Activated CD4-positive, alpha-beta T cell treated with anti-CD3 and anti-CD28 coated beads for 1 hour (primary cell): ENCODE measurements around the gene SOS1.
"Not testable (repeated sequence)": the region's sequence is repeated elsewhere in the genome, so short reads cannot be mapped to it uniquely, and the experiment has no call there.

Source experiments
- DNase-seq: peaks from one replicate; pipeline ENCODE4 v3.0.0-alpha.2; 2020

The SOS1 gene

GRCh38 chr2:39138187-39138836 lies 17.5 kb upstream of the SOS1 start:
- DNase-seq: not testable (repeated sequence)

GRCh38 chr2:39136799-39137198 lies 15.9 kb upstream of the SOS1 start:
- DNase-seq: no peak

- DNase-seq: no peak
These were observed 14.9 kb upstream of the SOS1 start for GRCh38 chr2:39135690-39136259.

GRCh38 chr2:39133215-39133851 lies 12.5 kb upstream of the SOS1 start:
- no peak for DNase-seq

- peak; percentile 32 for DNase-seq
These were observed 8.1 kb upstream of the SOS1 start for GRCh38 chr2:39128919-39129391.

GRCh38 chr2:39127973-39128372 lies 7.1 kb upstream of the SOS1 start:
- DNase-seq: peak; percentile 16

- DNase-seq: no peak
These were observed 3.9 kb upstream of the SOS1 start for GRCh38 chr2:39124746-39125057.

GRCh38 chr2:39124000-39124745 lies 3.3 kb upstream of the SOS1 start:
- DNase-seq: peak; percentile 91

GRCh38 chr2:39123436-39123999 lies 2.7 kb upstream of the SOS1 start:
- no peak for DNase-seq

GRCh38 chr2:39121523-39122063 lies 742 bp upstream of the SOS1 start:
- DNase-seq: no peak

- DNase-seq: no peak
These were observed 405 bp downstream of the SOS1 start for GRCh38 chr2:39120521-39120770.

GRCh38 chr2:39119732-39120520 lies 925 bp downstream of the SOS1 start:
- peak; percentile 54 for DNase-seq

- no peak for DNase-seq
These were observed 1.9 kb downstream of the SOS1 start for GRCh38 chr2:39118786-39119499.

GRCh38 chr2:39115556-39115955 lies 5.3 kb downstream of the SOS1 start:
- DNase-seq: no peak

GRCh38 chr2:39114771-39115170 lies 6.1 kb downstream of the SOS1 start:
- no peak for DNase-seq

- no peak for DNase-seq
These were observed 11.3 kb downstream of the SOS1 start for GRCh38 chr2:39109537-39109936.

GRCh38 chr2:39108377-39108776 lies 12.5 kb downstream of the SOS1 start:
- DNase-seq: no peak

GRCh38 chr2:39107724-39108273 lies 13.1 kb downstream of the SOS1 start:
- DNase-seq: no peak

GRCh38 chr2:39107156-39107555 lies 13.7 kb downstream of the SOS1 start:
- DNase-seq: no peak

- DNase-seq: no peak
These were observed 20.8 kb downstream of the SOS1 start for GRCh38 chr2:39099870-39100728.
